Stimulated activated naive CD4-positive, alpha-beta T cell (primary cell): ENCODE results near the gene CASKIN2.
"Not testable (repeated sequence)": the region's sequence is repeated elsewhere in the genome, so short reads cannot be mapped to it uniquely, and the experiment has no call there.

ENCODE experiments used
- DNase-seq, 6 experiments: peaks; one replicate each; lab custom pipeline; 2025; lab: John Stamatoyannopoulos, UW

The CASKIN2 gene

DNA sequence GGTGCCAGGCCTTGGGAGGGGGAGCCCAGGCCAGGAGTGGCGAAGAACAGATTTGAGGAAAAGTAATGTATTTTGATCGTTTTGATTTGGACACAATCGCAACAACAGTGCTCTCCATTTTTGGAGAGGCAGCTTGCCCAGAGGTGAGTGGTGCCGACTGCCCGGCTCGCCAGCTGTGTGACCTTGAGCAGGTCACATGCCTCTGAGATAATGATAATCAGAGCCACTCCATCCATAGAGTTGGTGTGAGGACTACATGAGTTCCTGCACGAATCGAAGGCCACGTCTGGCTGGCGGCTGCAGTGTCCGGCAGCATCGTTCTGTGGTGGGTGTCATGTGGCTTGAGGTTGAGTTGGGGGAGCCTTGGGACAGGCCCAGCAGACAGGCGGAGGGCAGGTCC, 30.8 kb upstream of the CASKIN2 start:
- DNase-seq, result no peak

DNA sequence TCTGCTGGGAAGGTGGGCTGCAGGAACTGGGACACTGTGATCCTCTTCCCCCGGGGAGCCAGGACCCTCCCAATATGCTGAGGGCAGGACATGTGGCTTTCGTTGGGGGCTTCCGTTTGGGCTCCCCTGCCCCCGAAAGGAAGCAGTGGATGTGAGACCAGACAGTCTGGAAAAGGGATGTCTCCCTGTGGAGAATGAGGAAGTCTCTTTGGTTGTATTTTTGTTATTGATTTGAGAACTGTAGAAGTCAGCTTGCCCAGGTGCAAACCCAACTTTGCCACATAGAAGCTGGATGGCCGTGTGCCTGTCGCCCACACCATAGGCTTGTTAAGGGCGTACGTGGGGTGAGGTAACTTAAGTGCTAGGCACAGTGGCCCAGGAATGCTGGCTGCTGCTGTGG, 28.9 kb upstream of the CASKIN2 start:
- DNase-seq, result no peak

DNA sequence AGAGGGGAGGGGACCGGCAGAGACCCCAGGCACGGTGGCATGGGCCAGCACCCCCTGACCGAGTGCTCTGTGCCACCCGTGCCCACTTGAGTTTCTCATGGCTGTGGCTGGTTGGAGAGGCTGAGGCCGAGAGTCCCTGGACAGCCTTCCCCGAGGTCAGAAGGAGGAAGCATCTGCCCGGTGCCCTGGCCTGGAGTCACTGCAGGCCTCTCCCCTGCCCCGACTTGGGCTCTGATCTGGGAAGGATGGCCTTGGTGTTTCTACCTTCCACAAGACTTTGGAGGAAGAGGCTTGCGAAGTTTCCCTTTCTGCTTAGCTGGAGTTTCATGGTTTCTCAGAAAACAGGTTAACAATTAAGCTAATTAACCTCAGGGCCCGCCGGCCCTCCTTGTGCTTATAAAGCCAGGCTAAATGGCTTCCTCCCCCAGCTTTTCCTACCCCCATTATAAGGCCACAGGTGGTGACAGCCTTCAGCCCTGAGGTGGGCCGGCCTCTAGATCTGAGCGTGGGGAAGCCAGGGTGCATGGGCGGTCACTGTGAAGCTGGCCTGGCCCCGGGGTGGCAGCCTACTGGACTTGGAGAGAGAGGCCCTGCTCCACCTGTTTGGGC, 27.5 kb upstream of the CASKIN2 start:
- no peak for DNase-seq

DNA sequence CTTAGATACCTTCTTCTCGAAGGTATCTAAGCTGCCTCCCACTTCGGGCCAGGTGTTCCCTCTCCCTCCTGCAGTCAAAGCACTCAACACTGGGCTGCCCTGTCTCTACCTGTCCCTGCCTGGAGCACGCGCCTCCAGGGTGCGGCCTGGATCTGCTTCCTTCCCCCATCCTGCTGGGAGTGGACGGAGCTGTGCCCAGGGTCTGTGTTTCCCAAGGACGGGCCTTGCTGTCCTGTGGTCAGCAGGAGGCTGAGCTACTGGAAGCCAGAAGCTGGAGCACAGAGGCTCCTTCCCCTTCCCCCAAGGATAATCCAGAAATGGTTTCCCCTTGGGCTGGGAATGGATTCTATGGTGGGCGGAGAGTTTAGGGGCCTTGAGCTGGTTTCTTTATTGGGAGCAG, 26.9 kb upstream of the CASKIN2 start:
- DNase-seq, result no peak

DNA sequence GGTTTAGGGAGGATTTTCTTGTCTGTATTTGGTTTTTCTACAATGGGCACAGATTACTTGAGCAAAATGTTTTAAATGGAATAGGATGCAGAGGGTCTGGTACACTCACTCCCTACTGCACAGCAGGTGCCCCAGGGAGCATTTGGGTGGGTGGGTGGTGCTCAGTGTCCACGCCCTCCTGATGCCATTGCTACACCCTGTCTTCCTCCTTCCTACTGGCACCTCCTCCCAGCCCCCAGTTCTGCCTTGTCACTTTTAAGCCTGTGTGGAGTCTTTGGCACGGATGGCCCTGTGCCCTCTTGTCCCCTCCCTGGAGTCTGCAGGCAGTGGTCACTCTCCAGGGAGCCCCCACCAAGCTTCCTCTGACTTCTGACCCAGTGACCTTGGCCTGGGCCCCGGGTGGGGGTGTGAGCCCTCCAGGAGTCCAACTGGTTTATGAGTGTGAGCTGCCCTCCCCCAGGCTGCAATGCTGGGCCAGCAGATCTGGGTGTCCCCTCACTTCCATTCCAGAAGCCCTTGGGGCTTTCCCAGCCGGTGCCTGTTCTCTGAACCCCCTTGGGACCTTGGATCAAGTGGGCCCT, 25.7 kb upstream of the CASKIN2 start:
- DNase-seq, result no peak

DNA sequence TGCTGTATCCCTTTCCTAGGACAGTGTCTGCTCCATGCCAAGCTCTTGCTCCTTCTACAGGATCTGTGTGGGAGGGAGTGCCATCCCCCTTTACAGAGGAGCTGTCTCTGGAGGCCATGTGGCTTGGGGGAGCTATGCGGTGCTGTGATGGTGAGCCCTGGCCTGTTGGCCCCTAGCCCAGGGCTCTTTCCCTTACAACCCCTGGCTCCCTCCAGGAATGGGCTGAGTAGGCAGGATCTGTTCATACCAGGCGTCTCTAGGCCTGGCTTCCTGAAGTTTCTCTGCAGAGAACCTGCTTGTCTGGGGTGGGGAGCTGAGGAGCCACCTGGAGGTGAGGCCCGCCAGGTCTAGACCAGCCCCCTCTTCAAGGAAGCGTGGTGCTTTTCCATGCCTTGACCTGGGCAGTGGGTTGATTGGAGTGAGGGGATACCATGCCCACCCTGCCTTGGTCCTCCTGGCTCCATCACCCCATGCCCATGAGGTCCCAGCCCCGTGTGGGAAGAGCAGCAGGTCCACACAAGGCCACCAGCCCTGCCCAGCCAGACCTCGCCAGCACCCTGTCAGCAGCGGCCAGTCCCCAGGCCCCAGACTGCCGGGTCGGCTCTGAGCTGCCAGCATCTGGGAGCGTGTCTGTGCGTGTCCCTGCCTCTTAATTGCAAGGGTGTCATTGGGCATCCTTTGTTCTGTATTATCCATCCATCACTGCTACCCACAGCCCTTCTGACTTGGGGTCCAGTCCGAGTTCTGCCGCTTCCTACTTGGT, 24.8 kb upstream of the CASKIN2 start:
- DNase-seq, result no peak

DNA sequence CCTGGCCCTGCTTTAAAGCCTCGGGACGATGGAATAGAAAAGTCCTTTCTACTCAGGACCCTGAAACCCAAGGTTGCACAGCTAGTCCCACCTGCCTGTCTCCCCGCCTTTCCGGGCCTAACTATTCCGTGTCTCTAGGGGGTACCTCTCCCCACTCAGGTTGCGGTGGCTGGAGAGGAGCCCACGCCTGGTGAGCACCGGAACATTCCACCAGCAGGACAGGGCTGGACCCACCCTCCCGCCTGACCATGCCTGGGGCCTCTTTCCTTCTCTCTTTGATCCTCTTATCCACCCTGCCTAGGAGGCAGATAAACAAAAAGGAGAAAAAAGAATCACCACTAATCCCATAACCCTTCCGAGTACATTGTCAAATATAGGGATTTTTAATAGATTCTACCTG, 21.0 kb upstream of the CASKIN2 start:
- DNase-seq, result no peak

DNA sequence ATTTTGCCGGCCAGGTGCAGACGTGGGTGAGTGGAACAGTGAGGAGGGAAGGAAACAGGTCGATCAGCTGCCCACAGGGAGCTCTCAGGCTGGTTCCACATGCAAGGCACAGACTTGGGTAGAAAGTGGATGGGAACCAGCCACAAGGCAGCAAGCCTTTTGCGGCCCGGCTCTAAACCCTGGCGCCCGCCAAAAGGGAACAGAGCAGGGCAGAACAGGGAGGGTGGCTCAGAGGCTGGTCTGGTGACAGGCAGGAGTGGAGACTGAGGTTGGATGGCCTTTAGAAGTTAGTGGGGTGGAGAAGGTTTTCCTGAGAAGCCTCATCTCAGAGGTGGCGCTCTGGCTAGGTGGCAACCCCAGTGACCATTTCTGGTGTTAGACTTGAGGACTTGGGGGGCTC, 20.5 kb upstream of the CASKIN2 start:
- DNase-seq, result no peak

DNA sequence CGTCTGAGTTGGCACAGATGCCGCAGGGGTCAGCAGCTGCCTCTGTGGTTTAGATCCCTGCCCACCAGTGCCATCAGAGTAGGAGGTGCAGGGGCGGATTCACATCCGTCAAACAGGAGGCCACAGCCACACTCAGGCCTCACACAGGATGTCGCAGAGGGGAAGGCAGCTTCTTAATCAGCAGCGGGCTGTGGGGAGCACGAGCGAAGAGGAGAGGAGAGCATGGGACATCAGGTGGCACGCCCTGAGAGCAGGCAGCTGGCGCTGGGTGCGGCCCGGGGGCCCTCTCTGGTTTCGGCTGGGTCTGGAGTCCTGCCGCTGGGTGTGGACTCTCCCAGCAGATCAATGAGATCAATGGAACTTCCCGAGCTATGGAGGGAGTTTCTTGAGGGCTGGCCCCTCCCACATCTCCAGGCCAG, 19.8 kb upstream of the CASKIN2 start:
- DNase-seq, result peak in 4 of 6 experiments; percentile 10 to 47 (median 29)

DNA sequence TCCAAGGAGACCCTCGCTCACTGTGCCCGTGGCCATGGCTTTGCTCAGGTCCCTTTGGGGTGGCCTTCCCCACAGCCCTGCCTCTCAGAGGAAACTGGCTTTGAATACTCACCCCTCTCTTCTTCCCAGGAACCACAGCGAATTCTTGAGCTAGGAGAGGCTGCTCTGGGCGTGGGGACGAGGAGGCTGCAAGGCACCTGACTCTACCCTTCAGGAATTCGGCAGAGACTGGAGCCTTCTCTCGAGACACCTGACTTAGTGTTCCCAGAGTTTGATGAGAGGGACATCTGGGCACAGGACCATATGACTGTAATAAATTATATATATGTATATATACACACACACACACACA, 16.4 kb upstream of the CASKIN2 start:
- no peak for DNase-seq

DNA sequence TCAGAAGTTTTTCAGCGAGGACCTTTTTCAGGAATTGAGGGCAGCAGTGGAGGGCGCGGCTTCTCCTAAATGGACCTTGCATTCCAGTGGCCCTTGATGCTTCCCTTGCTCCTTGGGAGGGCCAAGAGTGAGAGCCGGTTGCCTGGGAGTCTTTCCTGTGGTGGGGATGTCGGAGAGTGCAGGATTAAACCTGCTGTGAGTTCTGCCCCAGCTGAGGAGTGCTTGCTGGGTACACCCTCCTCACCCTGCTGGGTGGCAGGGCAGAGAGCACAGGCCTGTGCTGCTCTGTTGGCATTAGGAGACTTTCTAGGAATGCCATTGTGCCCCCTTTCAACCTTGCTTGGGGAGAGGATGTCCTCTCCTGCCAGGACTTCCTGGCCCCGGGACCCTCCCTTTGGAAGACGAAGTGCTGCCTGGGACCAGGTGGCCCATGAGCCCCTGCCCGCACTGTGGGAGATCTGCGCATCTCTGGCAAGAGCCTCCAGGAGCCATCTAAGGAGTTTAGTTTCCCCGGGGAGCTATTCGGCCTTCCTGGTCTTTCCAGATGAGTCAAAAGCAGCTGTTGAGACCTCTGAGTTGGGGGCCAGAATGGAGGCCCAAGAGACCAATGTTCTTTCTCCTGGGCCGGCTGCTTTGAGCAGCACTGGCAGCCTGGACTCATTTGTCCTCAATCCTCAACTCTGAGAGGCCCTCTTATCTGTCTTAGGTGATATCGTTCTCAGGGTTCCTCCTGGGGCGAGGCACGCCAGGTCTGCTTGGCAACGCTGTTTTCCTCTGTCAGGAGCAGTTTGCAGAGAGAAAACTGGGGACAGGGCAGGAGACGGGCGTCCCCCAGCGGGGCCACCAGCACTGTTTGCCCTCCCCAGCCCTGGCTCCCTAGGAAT, 15.7 kb upstream of the CASKIN2 start:
- DNase-seq, result no peak

DNA sequence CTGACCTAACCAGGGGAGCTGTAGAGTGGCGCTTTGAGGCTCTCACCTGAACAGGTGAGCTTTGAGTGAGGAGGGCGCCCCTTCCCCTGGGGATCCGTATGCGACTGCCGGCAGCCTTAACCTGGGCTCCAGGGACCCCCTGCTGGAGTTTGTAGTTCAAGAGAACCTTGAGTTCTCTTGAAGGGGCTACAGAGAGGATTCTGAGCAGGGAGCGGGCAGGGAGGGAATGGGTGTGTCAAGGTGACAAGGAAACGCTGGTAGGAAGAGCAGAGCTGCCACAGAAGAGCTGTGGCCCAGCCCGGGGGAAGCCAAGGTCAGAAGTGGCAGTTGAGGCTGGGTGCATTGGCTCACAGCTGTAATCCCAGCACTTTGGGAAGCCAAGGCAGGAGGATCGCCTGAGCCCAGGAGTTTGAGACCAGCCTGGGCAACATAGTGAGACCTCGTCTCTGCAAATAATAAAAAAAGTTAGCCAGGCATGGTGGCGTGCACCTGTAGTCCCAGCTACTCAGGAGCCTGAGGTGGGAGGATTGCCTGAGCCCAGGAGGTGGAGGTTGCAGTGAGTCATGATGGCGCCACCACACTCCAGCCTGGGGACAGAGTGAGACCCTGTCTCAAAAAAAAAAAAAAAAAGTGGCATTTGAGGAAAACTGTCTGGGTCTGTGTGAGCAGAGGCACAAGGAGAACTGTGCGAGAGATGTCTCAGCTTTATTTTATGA, 11.4 kb upstream of the CASKIN2 start:
- no peak for DNase-seq

DNA sequence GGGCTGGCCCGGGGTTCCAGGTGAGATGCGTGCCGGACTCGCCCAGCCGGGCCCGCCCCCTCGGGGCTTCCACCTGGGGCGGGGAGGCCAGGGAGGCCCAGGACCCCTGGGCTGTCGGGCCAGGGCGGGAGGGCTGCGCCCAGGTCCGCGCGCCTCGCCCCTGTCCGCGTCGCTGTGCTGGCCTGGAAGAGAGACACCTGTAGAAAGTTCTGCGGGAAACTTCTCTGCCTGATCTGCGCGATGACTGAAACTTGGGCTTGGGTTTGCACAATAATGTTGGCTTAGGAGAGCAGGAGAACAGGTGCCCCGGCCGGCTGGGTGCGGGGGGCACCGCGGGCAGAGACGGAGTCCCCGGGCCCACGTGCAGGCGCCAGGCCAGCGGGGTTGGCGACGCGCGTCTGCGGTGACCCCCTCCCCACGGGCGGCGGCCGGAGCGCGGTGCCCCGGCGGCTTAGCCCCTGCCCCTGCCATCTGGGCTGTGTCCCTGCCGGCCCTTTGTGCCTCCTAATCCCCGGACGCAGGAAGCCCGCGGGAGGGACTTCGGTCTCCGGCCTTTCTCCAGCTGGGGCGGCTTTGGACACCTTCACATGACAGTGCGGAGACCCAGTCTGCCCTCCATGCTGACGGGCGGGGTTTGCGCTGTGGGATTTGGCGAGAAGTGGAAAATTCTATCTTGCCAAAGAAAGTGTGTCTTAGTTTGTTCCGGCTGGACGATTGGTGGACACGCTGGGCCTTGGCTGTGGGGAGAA, 10.6 kb upstream of the CASKIN2 start:
- DNase-seq, result peak in 2 of 6 experiments; percentile 36 to 58

DNA sequence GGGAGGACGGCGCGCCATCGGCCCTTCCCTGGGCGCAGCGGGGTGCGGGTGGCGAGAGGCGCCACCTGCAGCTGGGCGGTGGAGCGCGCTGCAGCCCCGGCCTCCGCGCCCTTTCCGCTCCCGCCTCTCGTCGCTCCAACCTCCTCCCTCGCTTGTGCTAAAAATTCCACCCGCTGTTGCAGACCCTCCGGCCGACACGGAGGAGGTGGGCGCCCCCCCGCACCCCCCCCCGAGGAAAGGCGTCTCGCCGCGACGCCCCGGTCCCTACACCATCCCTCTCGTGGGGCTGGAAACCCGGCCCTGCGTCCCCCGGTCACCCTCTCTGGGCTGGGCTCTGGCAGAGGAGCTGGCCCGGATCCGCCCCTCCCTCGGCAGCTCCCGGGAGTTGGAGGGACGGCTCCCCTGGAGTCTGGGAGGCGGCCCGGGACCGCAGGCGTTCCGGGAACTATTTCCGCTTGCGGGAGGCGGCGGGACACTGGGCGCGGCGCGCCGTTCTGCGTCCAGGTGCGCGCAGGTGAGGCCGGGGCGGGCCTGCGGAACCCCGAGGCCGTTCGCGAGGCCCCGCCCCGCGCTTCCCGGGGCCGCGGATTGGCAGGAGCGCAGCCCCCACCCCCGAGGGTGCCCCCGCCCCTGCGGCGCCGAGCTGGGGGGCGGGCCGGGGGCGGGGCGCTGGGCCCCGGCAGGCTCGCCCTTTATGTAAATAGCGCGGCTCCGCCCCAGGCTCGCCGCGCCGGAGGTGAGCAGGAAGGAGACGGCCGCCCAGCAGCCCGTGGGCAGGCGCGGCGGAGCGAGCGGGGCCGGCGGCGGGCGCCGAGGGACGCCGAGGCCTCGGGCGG, 9.9 kb upstream of the CASKIN2 start, which contains the start of gene LLGL2:
Gene LLGL2 (plus strand): TSS at position 728 of the 836 bp plus-strand sequence. CDS start 17,730 bp downstream, outside the sequence.
- DNase-seq, result peak; percentile 78 to 91 (median 80)

DNA sequence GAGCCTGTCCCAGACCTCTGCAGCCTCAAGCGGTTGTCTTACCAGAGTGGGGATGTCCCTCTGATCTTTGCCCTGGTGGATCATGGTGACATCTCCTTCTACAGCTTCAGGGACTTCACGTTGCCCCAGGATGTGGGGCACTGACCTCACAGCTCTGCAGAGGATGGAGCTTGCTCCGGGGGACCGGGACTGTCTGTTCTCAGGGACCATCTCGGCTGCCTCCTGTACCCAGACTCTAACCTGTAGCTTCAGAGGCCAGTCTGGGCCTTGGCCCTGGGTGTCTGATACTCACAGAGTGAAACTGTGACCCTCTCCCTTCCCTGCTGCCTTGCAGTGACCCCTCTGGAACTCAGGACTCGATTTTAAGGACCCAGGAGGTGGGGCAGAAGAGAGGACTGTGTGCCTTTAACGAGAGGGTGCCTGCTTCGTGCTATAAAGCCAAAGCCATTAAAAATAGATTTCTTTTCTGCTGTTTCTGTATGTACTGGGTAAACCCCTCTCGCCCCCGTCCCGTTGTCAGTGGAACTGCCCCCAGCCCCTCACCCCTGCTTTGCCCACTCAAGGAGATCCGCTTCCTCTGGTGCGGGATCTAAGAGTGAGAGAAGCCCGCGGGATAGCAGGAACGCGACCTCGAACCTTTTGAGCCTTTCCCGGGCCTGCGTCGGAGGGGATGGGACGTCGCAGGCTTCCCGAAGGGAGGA, 9.1 kb upstream of the CASKIN2 start:
- DNase-seq, result no peak

DNA sequence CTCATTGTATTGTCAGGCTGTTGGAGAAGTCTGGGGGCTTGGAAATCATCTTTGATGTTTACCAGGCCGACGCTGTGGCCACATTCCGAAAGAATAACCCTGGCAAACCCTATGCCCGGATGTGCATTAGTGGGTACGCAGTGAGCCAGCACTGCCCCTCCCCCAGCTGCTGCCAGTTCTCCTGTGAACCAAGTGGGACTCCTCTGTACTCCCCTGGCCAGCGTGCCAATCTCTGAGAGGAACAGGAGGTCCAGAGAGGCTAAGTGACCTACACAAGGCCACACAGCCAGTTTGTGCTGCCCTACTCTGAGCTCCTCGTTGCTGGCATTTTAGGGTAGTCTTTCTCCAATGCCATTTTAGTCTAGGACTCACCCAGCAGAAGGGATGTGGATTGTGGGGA, 8.3 kb upstream of the CASKIN2 start:
- no peak for DNase-seq

DNA sequence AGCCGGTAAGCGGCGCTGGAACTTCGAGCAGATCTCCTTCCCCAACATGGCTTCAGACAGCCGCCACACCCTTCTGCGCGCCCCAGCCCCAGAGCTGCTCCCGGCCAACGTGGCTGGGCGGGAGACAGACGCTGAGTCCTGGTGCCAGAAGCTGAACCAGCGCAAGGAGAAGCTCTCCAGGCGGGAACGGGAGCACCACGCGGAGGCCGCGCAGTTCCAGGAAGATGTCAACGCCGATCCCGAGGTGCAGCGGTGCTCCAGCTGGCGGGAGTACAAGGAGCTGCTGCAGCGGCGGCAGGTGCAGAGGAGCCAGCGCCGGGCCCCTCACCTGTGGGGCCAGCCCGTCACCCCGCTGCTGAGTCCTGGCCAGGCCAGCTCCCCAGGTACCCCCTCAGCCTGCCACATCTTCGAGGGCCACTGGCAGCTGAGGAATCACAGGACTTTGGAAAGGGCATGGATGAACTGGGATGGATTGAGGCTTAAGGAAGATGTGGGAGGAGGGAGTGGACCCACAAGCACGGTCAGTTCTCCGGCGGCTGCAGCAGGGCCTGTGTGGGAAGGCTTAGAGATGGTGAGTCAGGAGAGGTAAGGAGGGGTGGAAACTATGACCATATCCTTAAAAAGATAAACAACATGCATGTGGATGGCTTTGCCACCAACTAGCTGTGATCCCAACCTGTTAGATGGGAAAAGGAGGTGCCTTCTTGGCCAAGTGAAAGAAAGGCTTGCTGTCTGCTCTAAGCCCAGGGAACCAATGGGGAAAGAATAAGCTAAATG, 6.8 kb upstream of the CASKIN2 start:
- no peak for DNase-seq

DNA sequence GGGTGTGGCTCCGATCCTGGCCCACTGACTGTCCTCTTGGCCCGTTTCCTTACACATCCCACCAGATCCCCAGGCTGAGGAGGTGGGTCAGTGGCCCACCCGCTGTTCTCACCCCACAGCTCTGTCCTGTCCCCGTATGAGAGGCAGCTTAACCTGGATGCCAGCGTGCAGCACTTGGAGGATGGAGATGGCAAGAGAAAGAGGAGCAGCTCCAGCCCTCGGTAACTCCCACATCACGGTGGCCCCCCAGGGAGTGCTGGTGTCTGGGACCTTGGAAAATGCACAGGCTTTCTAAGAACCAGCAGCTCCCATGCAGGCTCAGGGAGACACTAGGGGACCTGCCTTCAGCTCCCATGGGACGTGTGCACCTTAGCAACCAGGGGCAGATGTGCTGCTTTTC, 6.0 kb upstream of the CASKIN2 start:
- no peak for DNase-seq

DNA sequence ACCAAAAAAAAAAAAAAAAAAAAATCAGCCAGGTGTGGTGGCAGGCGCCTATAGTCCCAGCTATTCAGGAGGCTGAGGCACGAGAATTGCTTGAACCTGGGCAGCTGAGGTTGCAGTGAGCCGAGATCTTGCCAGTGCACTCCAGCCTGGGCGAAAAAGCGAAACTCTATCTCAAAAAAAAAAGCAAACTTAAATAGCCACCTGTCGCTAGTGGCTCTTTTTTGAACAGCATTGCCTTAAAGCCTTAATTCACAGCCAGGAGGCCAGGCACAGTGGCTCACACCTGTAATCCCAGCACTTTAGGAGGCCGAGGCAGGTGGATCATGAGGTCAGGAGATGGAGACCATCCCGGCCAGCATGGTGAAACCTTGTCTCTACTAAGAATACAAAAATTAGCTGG, 5.1 kb upstream of the CASKIN2 start:
- DNase-seq, result not testable (repeated sequence)
